ENCODE measurements around the gene FBXL5. TPM values are rescaled to one million over a fixed set of nuclear protein-coding genes. Genes with fewer than 3 reads are reported as not detected.

The FBXL5 gene
- total and polyA plus RNA-seq, 4 donors, result 45.9 to 138 (median 87.8) TPM

- Histone ChIP-seq H3K9me3 (ENCODE audit: control insufficient read depth in 4 of 4, insufficient read depth in 3 of 4, low read length in 3 of 4) (no peaks in the 10 kb centered on the region), H3K36me3 (ENCODE audit: control insufficient read depth in 4 of 4, insufficient read depth in 4 of 4, low read length in 4 of 4) (peaks cover 1 to 12% (median 6%) of the 10 kb centered on the region in 4 donors), H3K27me3 (ENCODE audit: control insufficient read depth in 3 of 3, insufficient read depth in 3 of 3, low read length in 2 of 3) (no peaks in the 10 kb centered on the region), H3K27ac (ENCODE audit: low read depth in 1 of 2, low read length in 1 of 2) (no peak overlapping the region), H3K4me3 (no peak overlapping the region), H3K9ac (ENCODE audit: insufficient read depth in 1 of 2, low read length in 2 of 2) (no peak overlapping the region), H3K4me1 (ENCODE audit: control insufficient read depth in 5 of 5, insufficient read depth in 5 of 5, low read length in 5 of 5) (peaks cover 0 to 28% (median 7%) of the 10 kb centered on the region in 5 donors)
- TF ChIP-seq, protein P1, sequence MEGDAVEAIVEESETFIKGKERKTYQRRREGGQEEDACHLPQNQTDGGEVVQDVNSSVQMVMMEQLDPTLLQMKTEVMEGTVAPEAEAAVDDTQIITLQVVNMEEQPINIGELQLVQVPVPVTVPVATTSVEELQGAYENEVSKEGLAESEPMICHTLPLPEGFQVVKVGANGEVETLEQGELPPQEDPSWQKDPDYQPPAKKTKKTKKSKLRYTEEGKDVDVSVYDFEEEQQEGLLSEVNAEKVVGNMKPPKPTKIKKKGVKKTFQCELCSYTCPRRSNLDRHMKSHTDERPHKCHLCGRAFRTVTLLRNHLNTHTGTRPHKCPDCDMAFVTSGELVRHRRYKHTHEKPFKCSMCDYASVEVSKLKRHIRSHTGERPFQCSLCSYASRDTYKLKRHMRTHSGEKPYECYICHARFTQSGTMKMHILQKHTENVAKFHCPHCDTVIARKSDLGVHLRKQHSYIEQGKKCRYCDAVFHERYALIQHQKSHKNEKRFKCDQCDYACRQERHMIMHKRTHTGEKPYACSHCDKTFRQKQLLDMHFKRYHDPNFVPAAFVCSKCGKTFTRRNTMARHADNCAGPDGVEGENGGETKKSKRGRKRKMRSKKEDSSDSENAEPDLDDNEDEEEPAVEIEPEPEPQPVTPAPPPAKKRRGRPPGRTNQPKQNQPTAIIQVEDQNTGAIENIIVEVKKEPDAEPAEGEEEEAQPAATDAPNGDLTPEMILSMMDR (IDR thresholded peaks at IDR 0.05; ENCODE audit: control extremely low read depth, extremely low read depth), result no peak
- WGBS, 2 donors, result 90 to 97% methylated on average over 1 of the region's 1 CpG
- ATAC-seq (ENCODE audit: insufficient read depth, low FRiP score) (no peak), DNase-seq (no peak)
Measured at GRCh38 chr4:15684498-15684897, 29.3 kb upstream of the FBXL5 start.

GRCh38 chr4:15683143-15683495 is 28.0 kb upstream of the FBXL5 start:
- 49 to 68% methylated on average over 2 of the region's 2 CpGs for WGBS, 2 donors
- Histone ChIP-seq H3K9ac (ENCODE audit: insufficient read depth in 1 of 2, low read length in 2 of 2) (no peak overlapping the region), H3K4me3 (no peak overlapping the region)

DNA sequence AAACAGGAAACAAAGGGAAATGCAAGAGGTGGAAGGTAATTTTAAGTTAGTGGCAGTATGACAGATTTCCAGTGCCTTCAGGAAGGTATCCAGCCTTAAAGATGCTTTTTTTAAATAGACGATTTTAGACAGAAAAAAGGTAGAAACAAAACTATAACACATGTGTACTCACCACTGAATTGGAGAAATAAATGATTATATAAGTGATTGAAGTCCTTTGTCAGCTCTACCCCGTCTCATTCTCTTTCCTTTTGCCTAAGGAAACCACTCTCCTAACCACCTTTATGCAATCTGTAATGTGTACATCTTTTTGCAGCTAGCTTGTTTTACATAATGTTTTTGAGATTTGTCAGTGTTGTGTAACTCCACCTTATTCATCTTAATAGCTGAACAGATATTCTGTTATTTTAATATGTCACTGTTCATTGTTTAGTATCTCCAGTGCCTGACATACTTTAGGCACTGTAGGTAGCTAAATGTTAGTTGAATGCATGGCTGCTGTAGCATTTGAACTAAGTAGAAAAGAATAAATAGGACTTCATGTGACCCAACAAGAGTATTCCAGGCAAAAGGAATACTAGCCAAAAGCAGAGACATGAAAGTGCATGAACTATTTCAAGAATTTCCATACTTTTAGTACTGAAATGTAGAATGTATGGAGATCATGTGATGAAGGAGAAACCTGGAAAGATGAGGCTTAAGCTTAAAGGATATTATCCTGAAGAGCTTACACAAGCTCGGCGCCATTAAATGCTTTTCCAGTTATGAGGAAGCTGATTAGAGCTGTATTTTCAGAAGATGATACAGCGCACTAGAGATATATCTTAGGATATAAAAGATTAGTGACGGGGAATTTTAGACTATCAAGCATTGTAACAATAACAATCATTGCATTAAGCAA is 27.3 kb upstream of the FBXL5 start:
- peaks cover 0 to 32% (median 7%) of the 10 kb centered on the region in 5 donors for H3K4me1 ChIP-seq (ENCODE audit: control insufficient read depth in 5 of 5, insufficient read depth in 5 of 5, low read length in 5 of 5)
- H3K27ac ChIP-seq (ENCODE audit: low read depth in 1 of 2, low read length in 1 of 2), result peak overlapping the region; percentile 80 to 94
- peak overlapping the region; percentile 98 for H3K9ac ChIP-seq (ENCODE audit: insufficient read depth in 1 of 2, low read length in 2 of 2)
- ATAC-seq (ENCODE audit: insufficient read depth, low FRiP score) (no peak), DNase-seq (peak in 2 of 3 donors; percentile 32 to 59)
- no peaks in the 10 kb centered on the region for H3K9me3 ChIP-seq (ENCODE audit: control insufficient read depth in 4 of 4, insufficient read depth in 3 of 4, low read length in 3 of 4)
- H3K27me3 ChIP-seq (ENCODE audit: control insufficient read depth in 3 of 3, insufficient read depth in 3 of 3, low read length in 2 of 3), result no peaks in the 10 kb centered on the region
- WGBS, 2 donors, result 32 to 40% methylated on average over 6 of the region's 6 CpGs
- TF ChIP-seq, protein P1 (IDR thresholded peaks at IDR 0.05; ENCODE audit: control extremely low read depth, extremely low read depth), result no peak
- H3K36me3 ChIP-seq (ENCODE audit: control insufficient read depth in 4 of 4, insufficient read depth in 4 of 4, low read length in 4 of 4), result peaks cover 0 to 12% (median 6%) of the 10 kb centered on the region in 4 donors
- peak overlapping the region; percentile 71 for H3K4me3 ChIP-seq

More at GRCh38 chr4:15683143-15683495, 28.0 kb upstream of the FBXL5 start:
- no peak for ATAC-seq (ENCODE audit: insufficient read depth, low FRiP score)
- TF ChIP-seq, protein P1 (IDR thresholded peaks at IDR 0.05; ENCODE audit: control extremely low read depth, extremely low read depth), result no peak
- no peak for DNase-seq
- Histone ChIP-seq H3K27ac (ENCODE audit: low read depth in 1 of 2, low read length in 1 of 2) (no peak overlapping the region), H3K36me3 (ENCODE audit: control insufficient read depth in 4 of 4, insufficient read depth in 4 of 4, low read length in 4 of 4) (peaks cover 0 to 12% (median 6%) of the 10 kb centered on the region in 4 donors), H3K4me1 (ENCODE audit: control insufficient read depth in 5 of 5, insufficient read depth in 5 of 5, low read length in 5 of 5) (peaks cover 0 to 32% (median 7%) of the 10 kb centered on the region in 5 donors), H3K9me3 (ENCODE audit: control insufficient read depth in 4 of 4, insufficient read depth in 3 of 4, low read length in 3 of 4) (no peaks in the 10 kb centered on the region), H3K27me3 (ENCODE audit: control insufficient read depth in 3 of 3, insufficient read depth in 3 of 3, low read length in 2 of 3) (no peaks in the 10 kb centered on the region)
